ENCODE data around the gene RFX5. TPM values are rescaled to one million over a fixed set of nuclear protein-coding genes. Genes with fewer than 3 reads are reported as not detected.

Gene RFX5
- total and polyA plus RNA-seq, 2 donors (not counting 3 experiments of a cell fraction or from before 2014, with no cell fraction given): 23.5 to 52.8 TPM

- Histone ChIP-seq H3K4me3 (replicated peaks in 1 of 3; ENCODE audit: insufficient read depth in 1 of 3, low read depth in 1 of 3, low read length in 3 of 3) (no peak overlapping the region), H3K9me3 (replicated peaks; ENCODE audit: control insufficient read depth, insufficient read depth, low read length) (no peaks in the 10 kb centered on the region), H3K27me3 (ENCODE audit: control insufficient read depth in 2 of 2, insufficient read depth in 2 of 2, low read length in 2 of 2) (peaks cover 2 to 5% of the 10 kb centered on the region in 2 experiments), H3K36me3 (ENCODE audit: control insufficient read depth in 2 of 2, extremely low read depth in 1 of 2, insufficient read depth in 2 of 2, low read length in 2 of 2) (no peaks in the 10 kb centered on the region), H3K79me2 (ENCODE audit: control insufficient read depth, insufficient read depth, low read length) (no peaks in the 10 kb centered on the region), H3K9me1 (replicated peaks; ENCODE audit: control insufficient read depth, extremely low read depth, insufficient read depth, low read length) (no peaks in the 10 kb centered on the region), H2AFZ (ENCODE audit: low read depth, low read length) (no peak overlapping the region), H3K9ac (replicated peaks; ENCODE audit: extremely low read depth, insufficient read depth, low read length) (no peak overlapping the region), H3K4me1 (ENCODE audit: control insufficient read depth, extremely low read depth, insufficient read depth, low read length) (peaks cover 2% of the 10 kb centered on the region), H3K27ac (ENCODE audit: insufficient read depth, low read depth, low read length) (no peak overlapping the region), H3K4me2 (ENCODE audit: insufficient read depth, low read length) (no peak overlapping the region), H4K20me1 (replicated peaks; ENCODE audit: control insufficient read depth, extremely low read depth, insufficient read depth, low read length) (no peaks in the 10 kb centered on the region)
- no peak for TF ChIP-seq JUN (IDR thresholded peaks at IDR 0.05; ENCODE audit: borderline replicate concordance, insufficient read depth, insufficient read length, low read depth)
- no peak for TF ChIP-seq GATA2 (IDR thresholded peaks at IDR 0.05; ENCODE audit: insufficient read depth, insufficient read length, low read depth, low read length)
- TF ChIP-seq POLR2A (IDR thresholded peaks at IDR 0.05; ENCODE audit: low read depth, low read length): no peak
- no peak for TF ChIP-seq EZH2 (IDR thresholded peaks at IDR 0.05; ENCODE audit: borderline replicate concordance, low read depth, low read length, severe bottlenecking)
- TF ChIP-seq FOS (IDR thresholded peaks at IDR 0.05; ENCODE audit: borderline replicate concordance, insufficient read depth, low read length): no peak
- no peak for TF ChIP-seq CTCF (IDR thresholded peaks at IDR 0.05; ENCODE audit: extremely low read depth in 1 of 2, insufficient read depth in 1 of 2, low read depth in 1 of 2, low read length in 2 of 2)
- TF ChIP-seq POLR2AphosphoS5 (IDR thresholded peaks at IDR 0.05; ENCODE audit: insufficient read depth, low read depth, low read length): no peak
- TF ChIP-seq MYC (IDR thresholded peaks at IDR 0.05; ENCODE audit: low read depth, low read length): no peak
- no peak for TF ChIP-seq MAX (IDR thresholded peaks at IDR 0.05; ENCODE audit: insufficient read depth, insufficient read length)
- CTCF ChIA-PET: interaction anchor here (0.6 kb wide), 1 partner anchor 572 kb away, joined by 5 read pairs; no protein-coding TSS in a partner anchor
- POLR2A ChIA-PET: no interaction called here
- dilution Hi-C loops (cut with MboI; ENCODE audit: extremely low pct_ligation_motif_present, low sequenced_read_pairs): no loop called here
- no TSS peak for BruUV-seq (replicated peaks)
- intact Hi-C loops (cut with micrococcal nuclease): no loop called here
- FAIRE-seq (no peak), DNase-seq (ENCODE audit: low read depth, low spot score) (no peak)
Measured at GRCh38 chr1:151377150-151377884, 30.3 kb upstream of the RFX5 start.

Data from endothelial cell of umbilical vein (primary cell).